Parathyroid adenoma (tissue), 2 donors: Measurements from ENCODE around the gene ASB2.

Experiments
- H2AFZ ChIP-seq: fragments of 300-600 bp; sonication (generic); one replicate; pipeline ENCODE4 v1.7.0; 2017; ENCODE audit warnings: antibody characterized with exemption, mild to moderate bottlenecking
- H3K27ac ChIP-seq: fragments of 300-600 bp; sonication (generic); one replicate; pipeline ENCODE4 v1.7.0; 2017
- H3K27me3 ChIP-seq: fragments of 300-600 bp; sonication (generic); one replicate; pipeline ENCODE4 v1.7.0; 2017; ENCODE audit warnings: low read length; ENCODE audit not compliant: control insufficient read depth, insufficient read depth
- H3K36me3 ChIP-seq: fragments of 300-600 bp; sonication (generic); one replicate; pipeline ENCODE4 v1.7.0; 2017; ENCODE audit warnings: low read length; ENCODE audit not compliant: control insufficient read depth, insufficient read depth
- H3K4me1 ChIP-seq: fragments of 300-600 bp; sonication (generic); one replicate; pipeline ENCODE4 v1.7.0; 2017; ENCODE audit warnings: control low read depth
- H3K4me2 ChIP-seq: fragments of 300-600 bp; sonication (generic); one replicate; pipeline ENCODE4 v1.7.0; 2017; ENCODE audit warnings: low read length
- H3K4me3 ChIP-seq: fragments of 300-600 bp; sonication (generic); one replicate; pipeline ENCODE4 v1.7.0; 2017; ENCODE audit warnings: low read depth, low read length
- H3K79me2 ChIP-seq: fragments of 300-600 bp; sonication (generic); one replicate; pipeline ENCODE4 v1.7.0; 2017; ENCODE audit warnings: control low read depth
- H3K9ac ChIP-seq: fragments of 300-600 bp; sonication (generic); one replicate; pipeline ENCODE4 v1.7.0; 2017; ENCODE audit warnings: mild to moderate bottlenecking
- H3K9me3 ChIP-seq: fragments of 300-600 bp; sonication (generic); one replicate; pipeline ENCODE4 v1.7.0; 2017; ENCODE audit warnings: low read length; ENCODE audit not compliant: control insufficient read depth
- CTCF ChIP-seq: fragments of 300-600 bp; sonication (generic); IDR thresholded peaks from one replicate; pipeline ENCODE4 v1.7.0; 2017; ENCODE audit warnings: antibody characterized with exemption, mild to moderate bottlenecking
- donor health status: primary hyperparathyroidism.

Gene ASB2

DNA sequence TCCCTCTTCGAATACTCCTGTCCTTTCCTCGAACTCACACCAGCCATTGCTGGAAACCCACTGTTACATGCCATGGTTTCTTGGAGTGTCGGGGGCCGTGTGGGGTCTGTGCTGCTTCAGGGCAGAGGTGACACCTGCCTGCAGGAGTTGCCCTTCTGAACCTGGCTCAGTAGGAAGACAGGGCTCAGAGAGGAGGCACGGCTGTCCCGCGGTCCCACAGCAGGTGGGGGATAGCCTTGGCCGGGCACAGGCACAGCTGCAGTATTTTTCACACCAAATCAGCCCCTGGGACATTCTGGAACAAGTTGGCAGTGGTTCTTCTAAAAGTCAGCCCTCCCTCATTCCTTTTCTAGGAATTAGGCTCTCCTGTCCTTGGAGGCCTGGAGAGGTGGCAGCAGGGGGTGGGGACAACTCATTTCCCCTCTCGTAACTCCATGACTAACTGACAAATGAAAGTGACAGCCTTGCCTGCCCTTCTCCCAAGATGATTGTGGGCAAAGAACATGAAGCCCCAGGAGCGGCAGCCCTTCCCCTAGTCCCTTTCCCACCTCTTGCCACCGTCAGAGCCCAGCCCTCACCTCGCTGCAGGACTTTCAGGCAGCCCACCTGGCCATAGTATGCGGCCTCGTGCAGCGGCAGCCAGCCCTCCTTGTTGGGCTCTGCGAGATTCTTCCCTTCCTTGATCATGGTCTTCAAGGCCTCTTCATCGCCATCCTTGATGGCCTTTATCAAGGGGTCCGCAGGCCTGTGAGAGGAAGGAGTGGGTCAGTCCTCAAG, 22.4 kb downstream of the ASB2 start:
- no peaks in the 10 kb centered on the region for H3K79me2 ChIP-seq
- H3K9ac ChIP-seq, result no peak overlapping the region
- H3K36me3 ChIP-seq, result no peaks in the 10 kb centered on the region
- no peak overlapping the region for H3K27ac ChIP-seq
- no peak overlapping the region for H3K4me2 ChIP-seq
- no peak overlapping the region for H3K4me3 ChIP-seq
- TF ChIP-seq CTCF, result no peak
- H2AFZ ChIP-seq, result no peak overlapping the region
- H3K4me1 ChIP-seq, result peaks cover under 1% of the 10 kb centered on the region
- no peaks in the 10 kb centered on the region for H3K27me3 ChIP-seq
- H3K9me3 ChIP-seq, result no peaks in the 10 kb centered on the region

DNA sequence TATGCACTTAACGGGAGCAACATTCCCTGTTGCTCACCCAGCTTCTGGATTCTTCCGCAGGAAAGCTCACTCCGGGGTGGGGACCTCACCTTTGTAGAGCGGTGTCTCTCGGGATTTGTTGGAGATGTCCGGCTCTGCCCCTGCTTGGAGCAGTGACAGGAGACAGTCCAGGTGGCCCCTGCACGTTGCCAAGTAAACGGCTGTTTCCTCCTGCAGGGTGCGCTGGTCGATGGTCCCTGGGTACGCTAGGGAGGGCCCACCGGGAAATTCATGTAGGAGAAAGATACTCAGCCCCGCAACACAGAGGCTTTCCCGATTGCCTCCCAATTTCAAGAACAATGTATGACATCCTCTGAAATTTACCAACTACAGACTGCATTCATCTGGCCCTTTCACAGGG, 23.1 kb downstream of the ASB2 start:
- Histone ChIP-seq H3K9ac (no peak overlapping the region), H3K4me1 (no peaks in the 10 kb centered on the region), H3K27ac (no peak overlapping the region), H3K36me3 (no peaks in the 10 kb centered on the region), H3K4me3 (no peak overlapping the region), H3K9me3 (no peaks in the 10 kb centered on the region), H2AFZ (no peak overlapping the region), H3K79me2 (no peaks in the 10 kb centered on the region), H3K4me2 (no peak overlapping the region), H3K27me3 (no peaks in the 10 kb centered on the region)
- no peak for TF ChIP-seq CTCF

- TF ChIP-seq CTCF, result no peak
- Histone ChIP-seq H3K79me2 (no peaks in the 10 kb centered on the region), H3K27me3 (no peaks in the 10 kb centered on the region), H2AFZ (no peak overlapping the region), H3K4me1 (no peaks in the 10 kb centered on the region), H3K9ac (no peak overlapping the region), H3K36me3 (no peaks in the 10 kb centered on the region), H3K4me2 (no peak overlapping the region), H3K4me3 (no peak overlapping the region), H3K9me3 (no peaks in the 10 kb centered on the region), H3K27ac (no peak overlapping the region)
Observed at GRCh38 chr14:93952829-93953228, 23.5 kb downstream of the ASB2 start.

- no peaks in the 10 kb centered on the region for H3K9me3 ChIP-seq
- no peak overlapping the region for H3K4me3 ChIP-seq
- TF ChIP-seq CTCF, result no peak
- H3K79me2 ChIP-seq, result no peaks in the 10 kb centered on the region
- H3K27ac ChIP-seq, result no peak overlapping the region
- no peaks in the 10 kb centered on the region for H3K36me3 ChIP-seq
- H2AFZ ChIP-seq, result no peak overlapping the region
- H3K4me1 ChIP-seq, result no peaks in the 10 kb centered on the region
- H3K9ac ChIP-seq, result no peak overlapping the region
- H3K4me2 ChIP-seq, result no peak overlapping the region
- H3K27me3 ChIP-seq, result no peaks in the 10 kb centered on the region
Observed at GRCh38 chr14:93951635-93952540, 24.5 kb downstream of the ASB2 start.
